GM13977 (cell line): ENCODE data around the gene ENHO.

Source experiments
- DNase-seq: peaks from one replicate; pipeline ENCODE4 v3.0.0; 2012; ENCODE audit warnings: low spot score
- in situ Hi-C: fragments of 300-500 bp; cut with MboI; formaldehyde crosslinking; loops from one replicate; pipeline ENCODE4 v1.12.0; 2022; ENCODE audit warnings: low sequenced_read_pairs, low pct_unique_long_range_greater_than_20kb, mixed read lengths, inconsistent platforms; ENCODE audit not compliant: unreplicated experiment
- TF ChIP-seq, protein P1 (sequence below): IDR thresholded peaks from 2 replicates; pipeline ENCODE4 v1.5.1; 2012; ENCODE audit warnings: mild to moderate bottlenecking, control low read depth; ENCODE audit not compliant: insufficient read depth; ENCODE audit errors: extremely low read depth, missing control alignments

ENHO gene

DNA sequence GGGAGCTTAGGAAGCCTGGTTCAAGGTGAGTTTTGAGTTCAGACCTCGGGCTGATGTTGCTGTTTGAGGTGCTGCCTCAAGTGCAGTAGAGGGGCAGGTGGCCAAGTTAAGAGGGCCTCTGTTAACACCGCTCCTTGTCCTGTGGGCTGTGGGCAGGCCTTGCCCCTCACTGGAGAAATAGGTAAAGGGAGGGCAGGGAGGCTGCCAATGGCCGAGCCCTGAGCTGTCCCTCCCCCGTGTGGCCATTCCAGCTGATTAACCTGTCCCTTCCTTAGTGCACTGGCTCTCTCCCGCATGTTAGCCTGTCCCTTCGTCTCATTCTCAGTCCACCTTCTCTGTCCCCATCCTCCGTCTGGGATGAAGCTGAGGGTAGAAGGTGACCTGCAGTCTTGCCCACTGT lies 45.3 kb upstream of the ENHO start:
- in situ Hi-C loops, result no loop called here
- no peak for DNase-seq
- TF ChIP-seq, protein P1, sequence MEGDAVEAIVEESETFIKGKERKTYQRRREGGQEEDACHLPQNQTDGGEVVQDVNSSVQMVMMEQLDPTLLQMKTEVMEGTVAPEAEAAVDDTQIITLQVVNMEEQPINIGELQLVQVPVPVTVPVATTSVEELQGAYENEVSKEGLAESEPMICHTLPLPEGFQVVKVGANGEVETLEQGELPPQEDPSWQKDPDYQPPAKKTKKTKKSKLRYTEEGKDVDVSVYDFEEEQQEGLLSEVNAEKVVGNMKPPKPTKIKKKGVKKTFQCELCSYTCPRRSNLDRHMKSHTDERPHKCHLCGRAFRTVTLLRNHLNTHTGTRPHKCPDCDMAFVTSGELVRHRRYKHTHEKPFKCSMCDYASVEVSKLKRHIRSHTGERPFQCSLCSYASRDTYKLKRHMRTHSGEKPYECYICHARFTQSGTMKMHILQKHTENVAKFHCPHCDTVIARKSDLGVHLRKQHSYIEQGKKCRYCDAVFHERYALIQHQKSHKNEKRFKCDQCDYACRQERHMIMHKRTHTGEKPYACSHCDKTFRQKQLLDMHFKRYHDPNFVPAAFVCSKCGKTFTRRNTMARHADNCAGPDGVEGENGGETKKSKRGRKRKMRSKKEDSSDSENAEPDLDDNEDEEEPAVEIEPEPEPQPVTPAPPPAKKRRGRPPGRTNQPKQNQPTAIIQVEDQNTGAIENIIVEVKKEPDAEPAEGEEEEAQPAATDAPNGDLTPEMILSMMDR, result no peak

- in situ Hi-C loops, result no loop called here
- DNase-seq, result no peak
- TF ChIP-seq, protein P1, result no peak
Observed at GRCh38 chr9:34566972-34567371, 44.2 kb upstream of the ENHO start.

DNA sequence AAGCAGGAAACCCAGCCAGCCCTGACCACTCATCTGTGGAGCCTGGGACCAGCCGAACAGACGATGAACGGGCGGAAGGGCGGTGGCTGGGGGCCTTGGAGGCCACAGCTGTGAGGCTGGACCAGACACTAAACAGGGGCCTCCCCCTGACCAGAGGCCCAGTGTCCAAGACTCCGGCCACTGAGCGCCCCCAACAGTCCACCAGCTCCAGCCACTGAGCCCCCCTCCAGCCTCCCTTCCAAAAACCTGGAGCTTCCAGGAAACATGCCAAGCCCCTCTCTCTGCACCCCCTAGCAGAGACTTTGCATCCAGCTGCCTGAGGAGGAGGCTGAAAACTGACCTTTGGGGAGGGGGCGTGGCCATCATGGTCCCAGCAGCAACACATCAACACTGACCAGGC lies 43.5 kb upstream of the ENHO start:
- no peak for DNase-seq
- TF ChIP-seq, protein P1, result no peak
- in situ Hi-C loops, result no loop called here

- no peak for DNase-seq
- in situ Hi-C loops, result no loop called here
- TF ChIP-seq, protein P1, result no peak
Observed at GRCh38 chr9:34565856-34566255, 43.1 kb upstream of the ENHO start.

GRCh38 chr9:34564617-34565016 lies 41.8 kb upstream of the ENHO start:
- DNase-seq, result no peak
- TF ChIP-seq, protein P1, result no peak
- in situ Hi-C loops, result no loop called here

GRCh38 chr9:34563262-34563661 lies 40.5 kb upstream of the ENHO start:
- in situ Hi-C loops, result no loop called here

More at GRCh38 chr9:34563262-34563661, 40.5 kb upstream of the ENHO start:
- TF ChIP-seq, protein P1, result no peak
- DNase-seq, result no peak
